ENCODE results near the gene PBRM1. TPM values are rescaled to one million over a fixed set of nuclear protein-coding genes. Genes with fewer than 3 reads are reported as not detected.
A peak's percentile ranks its signal among the peaks of the same experiment; 100 is the strongest.

The PBRM1 gene
- total and polyA plus RNA-seq, 2 of the 13 experiments (the other 11 are each of a cell fraction or from before 2014, with no cell fraction given): 10.9 to 33.2 TPM

DNA sequence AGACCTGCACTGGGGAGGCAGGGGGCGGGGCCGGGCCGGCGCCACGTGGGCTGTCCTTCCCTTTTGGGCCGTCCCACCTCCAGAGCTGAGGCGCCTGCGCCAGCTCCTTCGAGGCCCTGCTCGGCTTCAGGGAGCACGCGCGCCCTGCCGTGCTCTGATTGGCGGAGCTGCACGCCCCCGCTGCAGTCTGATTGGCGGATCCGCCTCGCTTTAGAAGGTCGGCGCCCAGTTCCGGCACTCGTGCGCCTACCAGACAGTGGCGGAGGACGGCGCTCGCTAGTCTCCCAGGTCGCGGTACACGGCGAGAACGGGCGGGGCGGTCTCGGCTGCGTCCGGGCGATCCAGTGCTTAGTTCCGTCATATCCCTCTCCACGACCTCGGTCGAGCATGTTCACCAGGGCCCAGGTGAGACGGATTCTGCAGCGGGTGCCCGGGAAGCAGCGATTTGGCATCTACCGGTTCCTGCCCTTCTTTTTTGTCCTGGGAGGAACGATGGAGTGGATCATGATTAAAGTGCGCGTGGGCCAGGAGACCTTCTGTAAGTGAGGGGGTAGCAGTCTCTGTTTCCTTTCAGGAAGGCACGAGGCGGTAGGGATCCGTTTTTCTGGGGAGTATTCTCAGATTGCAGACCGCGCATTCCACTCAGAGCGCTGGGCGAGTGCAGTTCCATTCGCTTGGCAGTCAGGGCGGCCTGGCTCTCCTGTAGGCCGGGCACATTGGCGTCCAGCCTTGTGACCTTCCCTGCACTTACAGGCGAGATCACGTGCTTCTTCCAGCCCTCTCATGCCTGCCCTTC, 149.1 kb downstream of the PBRM1 start, which contains the start of gene UQCC5 (continued):
- TF ChIP-seq, protein P1, sequence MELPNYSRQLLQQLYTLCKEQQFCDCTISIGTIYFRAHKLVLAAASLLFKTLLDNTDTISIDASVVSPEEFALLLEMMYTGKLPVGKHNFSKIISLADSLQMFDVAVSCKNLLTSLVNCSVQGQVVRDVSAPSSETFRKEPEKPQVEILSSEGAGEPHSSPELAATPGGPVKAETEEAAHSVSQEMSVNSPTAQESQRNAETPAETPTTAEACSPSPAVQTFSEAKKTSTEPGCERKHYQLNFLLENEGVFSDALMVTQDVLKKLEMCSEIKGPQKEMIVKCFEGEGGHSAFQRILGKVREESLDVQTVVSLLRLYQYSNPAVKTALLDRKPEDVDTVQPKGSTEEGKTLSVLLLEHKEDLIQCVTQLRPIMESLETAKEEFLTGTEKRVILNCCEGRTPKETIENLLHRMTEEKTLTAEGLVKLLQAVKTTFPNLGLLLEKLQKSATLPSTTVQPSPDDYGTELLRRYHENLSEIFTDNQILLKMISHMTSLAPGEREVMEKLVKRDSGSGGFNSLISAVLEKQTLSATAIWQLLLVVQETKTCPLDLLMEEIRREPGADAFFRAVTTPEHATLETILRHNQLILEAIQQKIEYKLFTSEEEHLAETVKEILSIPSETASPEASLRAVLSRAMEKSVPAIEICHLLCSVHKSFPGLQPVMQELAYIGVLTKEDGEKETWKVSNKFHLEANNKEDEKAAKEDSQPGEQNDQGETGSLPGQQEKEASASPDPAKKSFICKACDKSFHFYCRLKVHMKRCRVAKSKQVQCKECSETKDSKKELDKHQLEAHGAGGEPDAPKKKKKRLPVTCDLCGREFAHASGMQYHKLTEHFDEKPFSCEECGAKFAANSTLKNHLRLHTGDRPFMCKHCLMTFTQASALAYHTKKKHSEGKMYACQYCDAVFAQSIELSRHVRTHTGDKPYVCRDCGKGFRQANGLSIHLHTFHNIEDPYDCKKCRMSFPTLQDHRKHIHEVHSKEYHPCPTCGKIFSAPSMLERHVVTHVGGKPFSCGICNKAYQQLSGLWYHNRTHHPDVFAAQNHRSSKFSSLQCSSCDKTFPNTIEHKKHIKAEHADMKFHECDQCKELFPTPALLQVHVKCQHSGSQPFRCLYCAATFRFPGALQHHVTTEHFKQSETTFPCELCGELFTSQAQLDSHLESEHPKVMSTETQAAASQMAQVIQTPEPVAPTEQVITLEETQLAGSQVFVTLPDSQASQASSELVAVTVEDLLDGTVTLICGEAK (IDR thresholded peaks at IDR 0.05): no peak
- TF ChIP-seq, protein P1 (CRISPR knock-in tag; IDR thresholded peaks at IDR 0.05): peak; percentile 61
- peak; percentile 17; the same call in 1 of the 2 replicates for TF ChIP-seq SOX13 (IDR thresholded peaks at IDR 0.05)
- TF ChIP-seq SOX13 (CRISPR knock-in tag; conservative IDR thresholded peaks at IDR 0.05 in 1 of 2, IDR thresholded peaks at IDR 0.05 in 1 of 2): no peak
- peak; percentile 71; the same call in 1 of the 2 replicates for TF ChIP-seq ARID2 (CRISPR knock-in tag; IDR thresholded peaks at IDR 0.05; ENCODE audit: borderline replicate concordance)
- peak; percentile 81 for TF ChIP-seq ZNF468 (CRISPR knock-in tag; IDR thresholded peaks at IDR 0.05)
- no peak for TF ChIP-seq TRIM24 (CRISPR knock-in tag; IDR thresholded peaks at IDR 0.05)
- TF ChIP-seq CBFB (CRISPR knock-in tag; IDR thresholded peaks at IDR 0.05): peak; percentile 66; the same call in 1 of the 2 replicates
- peak; percentile 91 for TF ChIP-seq ARNT2 (CRISPR knock-in tag; IDR thresholded peaks at IDR 0.05; ENCODE audit: low read depth)
- 0 out of 2 replicates have a peak, but pooled peaks have one; percentile 44 for TF ChIP-seq ZNF780A (CRISPR knock-in tag; IDR thresholded peaks at IDR 0.05)
- TF ChIP-seq KDM3A (CRISPR knock-in tag; IDR thresholded peaks at IDR 0.05; ENCODE audit: low read depth): 0 out of 2 replicates have a peak, but pooled peaks have one; percentile 55
- TF ChIP-seq, protein P2, sequence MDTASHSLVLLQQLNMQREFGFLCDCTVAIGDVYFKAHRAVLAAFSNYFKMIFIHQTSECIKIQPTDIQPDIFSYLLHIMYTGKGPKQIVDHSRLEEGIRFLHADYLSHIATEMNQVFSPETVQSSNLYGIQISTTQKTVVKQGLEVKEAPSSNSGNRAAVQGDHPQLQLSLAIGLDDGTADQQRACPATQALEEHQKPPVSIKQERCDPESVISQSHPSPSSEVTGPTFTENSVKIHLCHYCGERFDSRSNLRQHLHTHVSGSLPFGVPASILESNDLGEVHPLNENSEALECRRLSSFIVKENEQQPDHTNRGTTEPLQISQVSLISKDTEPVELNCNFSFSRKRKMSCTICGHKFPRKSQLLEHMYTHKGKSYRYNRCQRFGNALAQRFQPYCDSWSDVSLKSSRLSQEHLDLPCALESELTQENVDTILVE (CRISPR knock-in tag; IDR thresholded peaks at IDR 0.05): peak; percentile 62; the same call in 1 of the 2 replicates
- TF ChIP-seq ERF (CRISPR knock-in tag; IDR thresholded peaks at IDR 0.05): peak; percentile 90
- no peak for TF ChIP-seq ZFYVE20 (CRISPR knock-in tag; IDR thresholded peaks at IDR 0.05; ENCODE audit: borderline replicate concordance, low read depth)
- peak; percentile 92 for TF ChIP-seq ZNF792 (CRISPR knock-in tag; IDR thresholded peaks at IDR 0.05)
- TF ChIP-seq, protein P3, sequence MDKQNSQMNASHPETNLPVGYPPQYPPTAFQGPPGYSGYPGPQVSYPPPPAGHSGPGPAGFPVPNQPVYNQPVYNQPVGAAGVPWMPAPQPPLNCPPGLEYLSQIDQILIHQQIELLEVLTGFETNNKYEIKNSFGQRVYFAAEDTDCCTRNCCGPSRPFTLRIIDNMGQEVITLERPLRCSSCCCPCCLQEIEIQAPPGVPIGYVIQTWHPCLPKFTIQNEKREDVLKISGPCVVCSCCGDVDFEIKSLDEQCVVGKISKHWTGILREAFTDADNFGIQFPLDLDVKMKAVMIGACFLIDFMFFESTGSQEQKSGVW (CRISPR knock-in tag; IDR thresholded peaks at IDR 0.05; ENCODE audit: borderline replicate concordance): no peak
- no peak for TF ChIP-seq ZNF207 (IDR thresholded peaks at IDR 0.05; ENCODE audit: borderline replicate concordance)
- TF ChIP-seq NCOA2 (CRISPR knock-in tag; IDR thresholded peaks at IDR 0.05): peak; percentile 64; the same call in 1 of the 2 replicates
- TF ChIP-seq NR1H2 (CRISPR knock-in tag; IDR thresholded peaks at IDR 0.05; ENCODE audit: borderline replicate concordance, low read depth): no peak; the same call in 1 of the 2 replicates
- no peak for TF ChIP-seq GATAD2A (CRISPR knock-in tag; IDR thresholded peaks at IDR 0.05)
